ENCODE data around the gene PARP11.

The PARP11 gene

DNA sequence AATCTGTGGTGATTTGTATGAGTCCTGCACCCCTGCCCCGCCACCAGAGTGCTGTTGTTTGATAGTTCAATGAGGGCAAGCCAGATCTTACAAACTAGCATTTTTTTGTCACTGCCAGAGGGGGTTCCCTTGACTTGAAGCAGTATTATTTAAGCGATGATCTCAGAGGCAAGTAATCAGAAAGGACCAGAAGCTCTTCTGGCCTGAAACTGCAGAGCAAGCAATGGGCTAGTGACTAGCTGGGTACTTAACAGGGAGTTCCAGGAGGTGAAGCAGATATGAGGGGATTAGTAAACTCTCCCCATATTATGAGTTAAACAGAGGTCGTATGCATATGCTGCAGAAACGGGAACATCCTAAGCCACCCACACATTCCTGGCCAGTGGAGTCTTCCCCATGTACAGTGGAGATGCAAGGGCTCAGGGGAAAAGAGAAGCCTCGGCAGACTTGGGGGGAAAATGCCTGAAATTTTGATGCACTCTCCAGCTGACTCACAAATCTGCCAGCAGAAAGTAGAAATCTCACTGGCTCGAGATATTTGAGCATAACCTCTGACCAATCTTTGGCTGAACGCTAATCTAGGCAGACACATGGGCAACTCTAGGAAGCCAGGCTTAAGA, 112.0 kb downstream of the PARP11 start:
- no peak for DNase-seq (ENCODE audit: low read depth, low spot score)
- H3K36me3 ChIP-seq (ENCODE audit: insufficient read depth, low read length): no peaks in the 10 kb centered on the region

DNA sequence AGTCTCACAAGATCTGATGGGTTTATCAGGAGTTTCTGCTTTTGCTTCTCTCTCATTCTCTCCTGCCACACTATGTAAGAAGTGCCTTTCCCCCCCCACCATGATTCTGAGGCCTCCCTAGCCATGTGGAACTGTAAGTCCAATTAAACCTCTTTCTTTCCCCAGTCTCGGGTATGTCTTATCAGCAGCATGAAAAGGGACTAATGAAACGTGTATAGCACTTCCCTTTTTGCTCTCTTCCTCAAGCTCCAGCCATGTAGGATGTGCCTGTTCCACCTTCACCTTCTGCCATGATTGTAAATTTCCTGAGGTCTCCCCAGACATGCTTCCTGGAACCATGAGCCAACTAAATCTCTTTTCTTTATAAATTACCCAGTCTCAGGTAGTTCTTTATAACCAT, 113.3 kb downstream of the PARP11 start:
- Histone ChIP-seq H3K9me3 (ENCODE audit: low read depth, low read length) (no peaks in the 10 kb centered on the region), H3K4me3 (no peak overlapping the region), H3K27ac (no peak overlapping the region), H3K36me3 (ENCODE audit: insufficient read depth, low read length) (no peaks in the 10 kb centered on the region), H3K9ac (ENCODE audit: insufficient read length) (no peak overlapping the region)
- TF ChIP-seq FOXP2 (optimal IDR thresholded peaks at IDR 0.05; ENCODE audit: control extremely low read depth, extremely low read length, insufficient read depth) (no peak), POLR2AphosphoS5 (IDR thresholded peaks at IDR 0.05; ENCODE audit: borderline replicate concordance, low read depth, low read length) (no peak), EZH2 (IDR thresholded peaks at IDR 0.05) (no peak)
- DNase-seq (ENCODE audit: low read depth, low spot score): no peak

More for the DNA sequence above, 112.0 kb downstream of the PARP11 start:
- H3K9me3 ChIP-seq (ENCODE audit: low read depth, low read length): no peaks in the 10 kb centered on the region
- no peak overlapping the region for H3K9ac ChIP-seq (ENCODE audit: insufficient read length)
- TF ChIP-seq EZH2 (IDR thresholded peaks at IDR 0.05): no peak
- no peak for TF ChIP-seq FOXP2 (optimal IDR thresholded peaks at IDR 0.05; ENCODE audit: control extremely low read depth, extremely low read length, insufficient read depth)
- TF ChIP-seq POLR2AphosphoS5 (IDR thresholded peaks at IDR 0.05; ENCODE audit: borderline replicate concordance, low read depth, low read length): no peak
- no peak overlapping the region for H3K27ac ChIP-seq
- H3K4me3 ChIP-seq: no peak overlapping the region
